ENCODE results near the gene PWP2.
"Not testable (repeated sequence)": the region's sequence is repeated elsewhere in the genome, so short reads cannot be mapped to it uniquely, and the experiment has no call there.

The PWP2 gene

DNA sequence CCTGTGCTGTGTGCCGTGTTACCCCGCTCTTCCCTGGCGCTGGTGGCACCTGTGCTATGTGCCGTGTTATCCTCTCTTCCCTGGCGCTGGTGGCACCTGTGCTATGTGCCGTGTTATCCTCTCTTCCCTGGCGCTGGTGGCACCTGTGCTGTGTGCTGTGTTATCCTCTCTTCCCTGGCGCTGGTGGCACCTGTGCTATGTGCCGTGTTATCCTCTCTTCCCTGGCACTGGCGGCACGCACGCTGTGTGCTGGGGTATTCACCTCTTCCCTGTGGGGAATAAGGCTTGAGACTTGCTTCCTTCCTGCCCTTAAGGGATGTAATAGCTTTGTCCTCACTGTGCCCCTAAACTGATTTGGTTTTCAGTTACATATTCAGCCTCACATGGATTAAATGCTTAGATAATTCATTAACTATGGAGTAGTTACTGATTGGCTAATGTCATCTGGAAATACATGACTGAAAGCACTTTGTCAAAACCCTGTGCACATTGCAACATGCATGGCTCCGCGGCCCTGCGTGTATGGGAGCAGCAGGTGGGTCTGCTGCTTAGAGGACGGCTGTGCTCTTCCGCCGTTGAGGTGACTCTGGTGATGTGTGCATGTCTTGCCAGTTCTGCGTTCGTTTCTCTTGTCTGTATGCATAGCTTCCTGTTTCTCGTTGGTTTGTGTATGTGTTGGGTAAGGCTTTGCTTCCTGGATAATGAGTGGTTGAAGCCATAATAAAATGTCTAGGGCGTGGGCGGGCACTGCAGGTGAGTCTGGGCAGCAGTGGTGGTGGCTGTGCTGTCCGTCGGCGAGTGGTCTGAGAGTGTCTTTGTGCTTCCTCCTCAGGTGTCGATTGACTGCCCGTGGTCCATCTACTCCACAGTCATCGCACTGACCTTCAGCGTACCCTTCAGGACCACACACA, 17.9 kb upstream of the PWP2 start:
- no peaks in the 10 kb centered on the region for H3K27me3 Mint-ChIP-seq
- DNase-seq (peak in 1 of 2 donors; percentile 49), ATAC-seq (peak; percentile 87)
- H3K27ac Mint-ChIP-seq = peak overlapping the region; percentile 75 to 95
- H3K4me1 Mint-ChIP-seq = peaks cover 74% of the 10 kb centered on the region
- H3K9me3 Mint-ChIP-seq = no peaks in the 10 kb centered on the region
- H3K4me3 Mint-ChIP-seq = peak overlapping the region; percentile 72 to 77

DNA sequence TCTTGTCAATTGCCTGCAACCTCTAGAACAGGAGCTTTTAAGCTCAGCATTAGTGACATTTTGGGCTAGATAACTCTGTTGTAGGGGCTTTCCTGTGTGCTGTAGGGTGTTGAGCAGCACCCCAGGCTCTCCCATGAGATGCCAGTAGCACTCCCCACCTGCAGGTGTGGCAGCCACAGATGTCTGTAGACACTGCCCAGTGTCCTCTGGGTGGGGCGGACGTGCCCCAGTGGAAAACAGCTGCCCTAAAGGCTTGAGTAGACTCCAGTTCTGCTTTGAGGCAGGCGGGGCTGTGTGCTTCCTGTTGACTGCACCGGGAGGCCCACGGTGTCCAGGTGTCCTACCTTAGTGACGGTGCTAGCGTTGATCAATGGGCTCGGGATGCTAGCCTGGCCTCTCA, 16.9 kb upstream of the PWP2 start:
- H3K27ac Mint-ChIP-seq = peak overlapping the region; percentile 89 to 92
- ATAC-seq (no peak), DNase-seq (no peak)
- peak overlapping the region; percentile 52 to 58 for H3K4me3 Mint-ChIP-seq
- H3K4me1 Mint-ChIP-seq = peaks cover 63% of the 10 kb centered on the region
- no peaks in the 10 kb centered on the region for H3K27me3 Mint-ChIP-seq
- H3K9me3 Mint-ChIP-seq = no peaks in the 10 kb centered on the region

GRCh38 chr21:44092211-44092610, 15.0 kb upstream of the PWP2 start:
- ATAC-seq (no peak), DNase-seq (no peak)
- Mint-ChIP-seq H3K4me1 (peaks cover 44% of the 10 kb centered on the region), H3K9me3 (no peaks in the 10 kb centered on the region), H3K27me3 (no peaks in the 10 kb centered on the region), H3K4me3 (no peak overlapping the region), H3K27ac (peak overlapping the region in 1 of 2 donors; percentile 6)

GRCh38 chr21:44093761-44094160, 13.4 kb upstream of the PWP2 start:
- Mint-ChIP-seq H3K9me3 (no peaks in the 10 kb centered on the region), H3K4me1 (peaks cover 28% of the 10 kb centered on the region), H3K27me3 (no peaks in the 10 kb centered on the region), H3K27ac (no peak overlapping the region), H3K4me3 (no peak overlapping the region)
- DNase-seq (no peak), ATAC-seq (no peak)

- ATAC-seq = no peak
- peaks cover 18% of the 10 kb centered on the region for H3K4me1 Mint-ChIP-seq
- no peak for DNase-seq
- no peaks in the 10 kb centered on the region for H3K27me3 Mint-ChIP-seq
- no peaks in the 10 kb centered on the region for H3K9me3 Mint-ChIP-seq
- H3K27ac Mint-ChIP-seq = no peak overlapping the region
- no peak overlapping the region for H3K4me3 Mint-ChIP-seq
These were observed 12.4 kb upstream of the PWP2 start for GRCh38 chr21:44094832-44095231.

- not testable (repeated sequence) for ATAC-seq, H3K4me3 Mint-ChIP-seq, H3K4me1 Mint-ChIP-seq, H3K27ac Mint-ChIP-seq, H3K27me3 Mint-ChIP-seq, DNase-seq, H3K9me3 Mint-ChIP-seq
These were observed 8.7 kb upstream of the PWP2 start for GRCh38 chr21:44098507-44098906.

DNA sequence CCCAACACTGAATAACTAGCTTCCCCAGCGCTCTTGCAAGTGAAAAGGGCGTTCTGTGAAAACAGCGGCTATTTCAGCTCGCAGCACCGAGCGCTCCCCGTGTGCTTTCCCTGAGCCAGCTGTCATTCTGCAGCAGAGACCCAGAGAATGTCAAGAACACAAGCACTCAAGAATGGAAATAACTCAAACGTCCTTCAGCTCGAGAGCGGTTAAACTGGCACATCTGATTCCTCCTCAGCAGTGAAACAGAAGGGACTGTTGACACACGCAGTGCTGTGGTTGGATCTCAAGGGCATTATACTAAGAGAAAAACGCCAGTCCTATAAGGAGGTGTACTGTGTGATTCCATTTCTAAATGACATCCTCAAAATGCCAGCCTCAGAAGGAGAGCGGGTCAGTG, 8.2 kb upstream of the PWP2 start:
- ATAC-seq, H3K9me3 Mint-ChIP-seq, H3K27me3 Mint-ChIP-seq, DNase-seq, H3K27ac Mint-ChIP-seq, H3K4me3 Mint-ChIP-seq, H3K4me1 Mint-ChIP-seq: not testable (repeated sequence)

- not testable (repeated sequence) for H3K4me3 Mint-ChIP-seq, DNase-seq, H3K27me3 Mint-ChIP-seq, H3K4me1 Mint-ChIP-seq, H3K9me3 Mint-ChIP-seq, H3K27ac Mint-ChIP-seq
- ATAC-seq = peak; percentile 74
These were observed 390 bp downstream of the PWP2 start for GRCh38 chr21:44107589-44107988.

DNA sequence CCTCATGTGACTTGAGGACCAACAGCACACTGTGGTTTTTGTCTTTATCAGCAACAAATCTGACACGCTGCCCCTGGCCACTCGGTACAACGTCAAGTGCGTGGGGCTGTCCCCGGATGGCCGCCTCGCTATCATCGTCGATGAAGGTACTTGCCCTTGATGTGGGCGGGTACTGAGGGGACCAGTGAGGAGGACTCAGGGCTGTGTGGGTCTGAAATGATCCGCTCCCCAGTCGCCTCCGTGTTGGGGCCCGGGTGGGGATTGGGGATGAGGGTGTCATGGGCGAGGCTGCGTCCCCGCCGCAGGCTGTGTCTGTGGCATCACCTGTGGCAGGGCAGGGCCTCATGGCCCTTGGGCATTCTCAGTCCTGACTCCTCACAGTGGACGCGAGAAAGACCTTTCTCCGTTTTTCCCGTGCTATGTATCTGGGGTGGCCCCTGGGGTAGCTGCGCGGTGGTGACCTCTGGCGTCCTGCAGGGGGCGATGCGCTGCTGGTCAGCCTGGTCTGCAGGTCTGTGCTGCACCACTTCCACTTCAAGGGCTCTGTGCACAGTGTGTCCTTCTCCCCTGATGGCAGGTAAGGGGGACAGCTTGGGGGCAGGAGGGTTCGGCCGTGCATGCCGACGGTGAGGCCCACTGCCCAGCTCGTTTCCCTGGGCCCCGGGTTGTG, 6.6 kb downstream of the PWP2 start:
- H3K27me3 Mint-ChIP-seq, H3K4me1 Mint-ChIP-seq, H3K9me3 Mint-ChIP-seq, H3K4me3 Mint-ChIP-seq, H3K27ac Mint-ChIP-seq, DNase-seq: not testable (repeated sequence)
- peak; percentile 52 for ATAC-seq

DNA sequence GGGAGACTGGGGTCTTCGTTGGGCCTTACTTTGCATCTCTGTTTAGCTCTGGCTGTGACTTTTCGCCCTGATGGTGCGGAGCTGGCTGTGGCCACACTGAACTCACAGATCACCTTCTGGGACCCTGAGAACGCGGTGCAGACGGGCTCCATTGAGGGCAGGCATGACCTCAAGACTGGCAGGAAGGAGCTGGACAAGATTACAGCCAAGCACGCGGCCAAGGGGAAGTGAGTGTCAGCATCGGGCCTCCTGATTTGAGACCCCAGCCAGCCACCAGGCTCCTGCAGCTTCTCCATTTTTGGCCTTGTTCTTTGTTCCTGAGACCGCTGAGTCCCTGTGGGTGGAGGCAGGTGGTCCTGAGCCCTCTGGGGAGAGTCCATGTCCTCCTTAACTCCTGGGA, 14.9 kb downstream of the PWP2 start:
- not testable (repeated sequence) for H3K27ac Mint-ChIP-seq

DNA sequence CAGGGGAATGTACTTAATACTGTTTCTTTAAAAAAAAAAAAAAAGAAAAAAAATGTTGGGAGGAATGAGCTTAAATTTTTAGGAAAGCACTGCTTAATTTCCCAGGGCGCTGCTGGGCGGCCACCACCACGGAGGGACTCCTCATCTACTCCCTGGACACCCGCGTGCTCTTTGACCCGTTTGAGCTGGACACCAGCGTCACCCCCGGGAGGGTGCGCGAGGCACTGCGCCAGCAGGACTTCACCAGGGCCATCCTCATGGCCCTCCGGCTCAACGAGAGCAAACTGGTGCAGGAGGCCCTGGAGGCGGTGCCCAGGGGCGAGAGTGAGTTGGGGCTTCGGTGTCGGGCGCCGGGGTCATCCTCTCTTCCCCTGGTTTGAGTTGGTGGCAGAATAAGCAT, 20.6 kb downstream of the PWP2 start:
- H3K4me1 Mint-ChIP-seq, H3K4me3 Mint-ChIP-seq, H3K27me3 Mint-ChIP-seq, H3K27ac Mint-ChIP-seq, H3K9me3 Mint-ChIP-seq, DNase-seq, ATAC-seq: not testable (repeated sequence)

More for the DNA sequence above, 14.9 kb downstream of the PWP2 start:
- H3K4me3 Mint-ChIP-seq, DNase-seq, ATAC-seq, H3K9me3 Mint-ChIP-seq, H3K27me3 Mint-ChIP-seq, H3K4me1 Mint-ChIP-seq: not testable (repeated sequence)

DNA sequence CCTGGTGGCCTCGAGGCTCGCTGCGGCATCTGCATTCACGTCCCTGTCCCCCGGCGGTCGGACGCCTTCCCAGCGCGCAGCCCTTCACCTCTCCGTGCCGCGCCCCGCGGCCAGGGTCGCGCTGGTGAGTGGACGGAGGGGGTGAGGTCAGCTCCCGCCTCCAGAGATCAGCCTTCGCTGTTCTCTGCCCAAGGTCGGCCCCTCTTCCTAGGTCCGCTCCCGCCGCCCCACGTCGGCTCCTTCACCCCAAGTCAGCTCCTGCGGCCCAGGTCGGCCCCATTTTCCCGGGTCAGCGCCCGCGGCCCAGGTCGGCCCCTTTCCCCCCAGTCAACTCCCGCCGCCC, 26.5 kb downstream of the PWP2 start:
- not testable (repeated sequence) for H3K4me3 Mint-ChIP-seq, DNase-seq, H3K27me3 Mint-ChIP-seq, H3K4me1 Mint-ChIP-seq, ATAC-seq, H3K27ac Mint-ChIP-seq, H3K9me3 Mint-ChIP-seq

- H3K4me1 Mint-ChIP-seq, H3K27me3 Mint-ChIP-seq, H3K9me3 Mint-ChIP-seq, H3K4me3 Mint-ChIP-seq, DNase-seq, ATAC-seq, H3K27ac Mint-ChIP-seq: not testable (repeated sequence)
These were observed 27.5 kb downstream of the PWP2 start for GRCh38 chr21:44134732-44135131.

DNA sequence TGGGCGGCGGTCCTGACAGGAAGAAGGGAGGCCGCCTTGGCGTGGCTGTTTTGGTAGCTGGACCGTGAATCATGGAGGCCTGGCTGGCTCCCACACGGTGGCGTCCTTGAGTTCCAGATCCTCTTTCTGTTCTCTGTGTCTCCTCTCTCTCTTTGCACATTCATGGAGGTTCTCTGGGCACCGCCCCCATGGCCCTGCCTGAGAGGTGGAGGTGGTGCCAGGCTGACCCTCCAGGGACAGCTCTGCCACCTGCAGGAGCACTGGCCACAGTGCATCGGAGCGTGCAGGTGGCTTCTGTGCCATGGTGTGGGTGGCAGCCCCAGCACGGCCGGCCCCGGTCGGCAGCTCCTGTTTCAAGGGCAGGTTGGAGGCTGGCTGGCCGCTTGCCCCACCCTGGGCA, 30.8 kb downstream of the PWP2 start:
- H3K27me3 Mint-ChIP-seq, H3K27ac Mint-ChIP-seq, H3K4me1 Mint-ChIP-seq, H3K9me3 Mint-ChIP-seq, H3K4me3 Mint-ChIP-seq: not testable (repeated sequence)
- ATAC-seq (peak; percentile 76), DNase-seq (peak in 1 of 2 donors; percentile 60)

DNA sequence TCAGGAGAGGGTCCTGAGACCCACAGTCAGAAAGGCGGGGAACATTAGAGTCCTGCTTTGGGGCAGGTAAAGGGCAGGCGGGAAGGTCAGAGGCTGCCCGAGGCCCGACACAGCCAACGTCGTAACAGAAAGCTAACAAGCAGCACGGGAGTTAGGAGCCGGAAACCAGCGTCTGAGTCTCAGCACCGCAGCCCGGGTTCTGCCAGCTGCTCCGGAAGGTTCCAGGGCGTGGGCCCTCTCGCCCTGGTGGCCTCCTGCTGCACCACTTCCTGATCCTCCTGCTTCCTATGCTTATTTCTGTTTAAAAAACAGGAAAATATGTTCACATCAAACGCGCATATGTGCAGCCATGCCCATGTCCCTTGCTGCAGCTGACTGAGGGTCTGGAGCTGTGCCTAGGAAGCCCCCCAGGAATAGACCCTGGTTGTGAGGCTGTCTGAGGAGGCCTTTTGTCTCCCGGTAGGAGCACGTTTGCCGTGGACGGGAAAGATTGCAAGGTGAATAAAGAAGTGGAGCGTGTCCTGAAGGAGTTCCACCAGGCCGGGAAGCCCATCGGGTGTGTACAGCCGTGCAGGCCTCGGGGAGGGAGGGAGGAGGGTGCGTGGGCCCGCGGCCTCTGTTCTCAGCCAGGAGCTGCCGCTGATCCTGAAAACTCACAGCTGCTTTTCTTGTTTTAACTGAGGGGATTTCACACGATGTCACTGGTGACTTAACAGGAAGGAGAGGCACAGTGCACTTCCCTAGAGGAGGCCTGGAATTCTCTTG, 32.8 kb downstream of the PWP2 start:
- peak; percentile 33 for ATAC-seq
- not testable (repeated sequence) for H3K27ac Mint-ChIP-seq

GRCh38 chr21:44140552-44140932, 33.3 kb downstream of the PWP2 start:
- H3K9me3 Mint-ChIP-seq, ATAC-seq, H3K4me1 Mint-ChIP-seq, H3K4me3 Mint-ChIP-seq, H3K27ac Mint-ChIP-seq, H3K27me3 Mint-ChIP-seq, DNase-seq: not testable (repeated sequence)

More for the DNA sequence above, 32.8 kb downstream of the PWP2 start:
- H3K4me3 Mint-ChIP-seq = peak overlapping the region in 1 of 2 donors; percentile 22
- H3K4me1 Mint-ChIP-seq, DNase-seq, H3K27me3 Mint-ChIP-seq, H3K9me3 Mint-ChIP-seq: not testable (repeated sequence)

Data from stimulated activated naive CD8-positive, alpha-beta T cell treated with anti-CD3 and anti-CD28 coated beads, Interleukin-15, amount 100 ng/mL, for 72 hours (primary cell).